NK-92 (cell line): ENCODE measurements around the gene PTBP3.
"Not testable (repeated sequence)": the region's sequence is repeated elsewhere in the genome, so short reads cannot be mapped to it uniquely, and the experiment has no call there.

Experiments
- DNase-seq: peaks from one replicate; lab custom pipeline; 2025; ENCODE audit not compliant: unreplicated experiment; lab: John Stamatoyannopoulos, UW

Gene PTBP3

DNA sequence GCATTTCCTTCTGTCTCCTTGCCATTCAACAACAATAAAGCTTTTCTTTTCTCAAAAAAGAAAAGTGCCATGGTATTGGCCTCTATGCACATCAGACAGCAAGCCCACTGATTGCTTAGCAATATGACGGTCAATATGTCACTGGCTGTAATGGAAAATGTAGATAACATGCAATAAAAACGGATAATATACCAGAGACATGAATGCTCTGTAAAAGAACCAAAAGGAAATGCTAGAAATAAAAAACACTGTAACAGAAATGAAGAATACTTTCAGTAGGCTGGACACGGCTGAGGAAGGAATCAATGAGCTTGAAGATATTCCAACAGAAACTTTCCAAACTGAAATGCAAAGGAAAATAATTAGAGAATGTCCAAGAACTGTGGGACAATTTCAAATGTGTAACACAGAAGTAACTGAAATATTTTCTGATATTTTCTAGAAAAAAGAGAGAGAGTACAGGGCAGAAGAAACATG is 10.0 kb downstream of the PTBP3 start:
- DNase-seq, result no peak

DNA sequence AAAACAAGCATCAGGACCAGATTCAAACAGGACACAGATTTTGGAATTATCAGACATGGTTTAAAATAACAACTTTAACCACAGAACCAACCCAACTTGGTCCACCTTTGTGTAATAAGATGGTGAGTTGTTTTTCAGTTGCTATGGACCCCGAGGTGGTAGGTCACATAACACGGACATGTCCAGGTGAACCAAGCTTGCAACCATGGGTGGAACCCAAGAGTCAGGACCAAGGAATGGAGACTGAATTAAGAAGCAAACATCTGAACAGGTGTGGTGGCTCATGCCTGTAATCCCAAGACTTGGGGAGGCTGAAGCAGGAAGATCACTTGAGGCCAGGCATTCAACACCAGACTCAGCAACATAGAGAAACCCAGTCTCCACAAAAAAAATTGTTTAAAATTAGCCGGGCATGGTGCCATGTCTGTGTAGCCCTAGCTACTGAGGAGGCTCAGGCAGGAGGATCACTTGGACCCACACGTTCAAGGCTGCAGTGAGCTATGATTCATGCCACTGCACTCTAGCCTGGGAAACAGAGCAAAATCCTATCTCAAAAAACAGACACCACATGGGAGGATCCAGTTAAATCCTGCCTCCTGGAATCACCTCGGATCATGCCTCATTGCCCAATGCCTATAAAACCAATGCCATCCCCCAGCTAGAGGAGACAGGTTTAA is 10.6 kb downstream of the PTBP3 start:
- no peak for DNase-seq

DNA sequence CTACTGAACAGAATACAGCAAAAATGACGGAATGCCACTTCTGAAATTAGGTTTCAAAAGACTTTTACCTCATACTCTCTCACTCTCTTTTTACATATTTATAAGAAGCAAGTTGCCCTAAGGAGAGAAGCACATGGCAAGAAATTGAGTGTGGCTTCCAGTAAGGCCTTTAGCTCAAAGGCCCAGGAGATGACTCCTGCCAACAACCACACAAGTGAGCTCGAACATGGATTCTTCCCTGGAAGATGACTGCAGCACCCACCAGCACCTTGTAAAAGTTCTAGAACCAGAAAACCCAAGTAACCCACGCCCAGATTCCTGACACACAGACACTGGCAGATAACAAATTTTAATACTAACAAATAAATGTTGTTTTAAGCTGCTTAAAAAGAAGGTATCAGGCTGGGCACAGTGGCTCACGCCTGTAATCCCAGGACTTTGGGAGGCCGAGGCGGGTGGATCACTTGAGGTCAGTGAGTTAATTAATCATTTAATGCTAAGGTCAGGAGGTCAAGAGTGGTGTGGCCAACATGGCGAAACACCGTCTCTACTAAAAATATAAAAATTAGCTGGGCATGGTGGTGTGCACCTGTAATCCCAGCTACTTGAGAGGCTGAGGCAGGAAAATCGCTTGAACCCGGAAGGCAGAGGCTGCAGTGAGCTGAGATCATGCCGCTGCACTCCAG is 17.0 kb downstream of the PTBP3 start:
- no peak for DNase-seq

DNA sequence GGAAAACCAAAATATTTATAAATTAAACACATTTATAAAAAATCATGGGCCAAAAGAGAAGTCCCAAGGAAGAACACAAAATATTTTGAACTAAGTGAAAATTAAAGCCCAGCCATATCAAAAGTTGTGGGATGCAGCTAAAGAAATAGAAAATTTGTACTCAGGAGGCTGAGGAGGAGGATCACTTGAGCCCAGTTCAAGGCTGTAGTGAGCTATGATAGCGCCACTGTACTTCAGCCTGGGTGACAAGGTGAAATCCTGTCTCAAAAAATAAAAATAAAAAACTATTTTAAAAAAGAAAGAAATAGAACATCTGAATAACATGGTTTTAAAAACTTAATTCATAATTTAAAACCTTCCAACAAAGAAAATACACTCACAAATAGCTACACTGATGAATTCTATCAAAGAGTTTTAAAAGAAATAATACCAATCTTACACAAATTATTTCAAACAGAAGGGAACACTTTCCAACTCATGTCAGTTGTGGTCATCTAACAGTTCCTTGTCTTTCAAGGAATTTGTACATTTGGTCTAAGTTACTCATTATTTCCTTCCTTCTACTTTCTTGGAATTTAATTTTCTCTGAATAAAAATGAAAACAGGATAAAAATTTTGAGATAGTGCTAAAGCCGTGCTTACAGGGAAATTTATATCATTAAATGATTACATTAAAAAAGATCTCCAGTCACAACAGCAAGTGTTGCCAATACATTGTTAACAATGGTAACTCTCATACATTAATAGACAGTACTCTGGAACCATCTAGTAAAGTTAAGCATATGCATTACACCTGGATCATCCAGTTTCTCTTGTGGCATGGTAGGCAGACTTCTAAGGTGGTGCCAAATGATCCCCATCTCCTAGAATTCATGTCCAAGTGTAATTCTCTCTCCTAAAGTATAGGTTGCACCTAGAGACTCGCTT is 17.8 kb downstream of the PTBP3 start:
- no peak for DNase-seq

DNA sequence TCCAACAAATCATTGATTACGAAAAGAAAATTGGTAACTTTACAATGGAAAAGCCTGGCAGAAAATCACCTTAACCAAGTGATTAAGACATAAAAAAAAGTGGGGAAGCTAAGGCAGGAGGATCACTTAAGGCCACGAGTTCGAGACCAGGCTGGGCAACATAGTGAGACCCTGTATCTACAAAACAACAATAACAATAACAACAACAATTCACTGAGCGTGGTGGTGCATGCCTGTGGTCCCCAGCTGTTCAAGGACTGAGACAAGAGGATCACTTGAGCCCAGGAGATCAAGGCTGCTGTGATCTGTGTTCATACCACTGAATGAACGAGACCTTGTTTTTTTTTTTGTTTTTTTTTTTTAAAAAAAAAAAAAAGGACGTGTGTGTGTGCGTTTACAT is 21.3 kb downstream of the PTBP3 start:
- no peak for DNase-seq

DNA sequence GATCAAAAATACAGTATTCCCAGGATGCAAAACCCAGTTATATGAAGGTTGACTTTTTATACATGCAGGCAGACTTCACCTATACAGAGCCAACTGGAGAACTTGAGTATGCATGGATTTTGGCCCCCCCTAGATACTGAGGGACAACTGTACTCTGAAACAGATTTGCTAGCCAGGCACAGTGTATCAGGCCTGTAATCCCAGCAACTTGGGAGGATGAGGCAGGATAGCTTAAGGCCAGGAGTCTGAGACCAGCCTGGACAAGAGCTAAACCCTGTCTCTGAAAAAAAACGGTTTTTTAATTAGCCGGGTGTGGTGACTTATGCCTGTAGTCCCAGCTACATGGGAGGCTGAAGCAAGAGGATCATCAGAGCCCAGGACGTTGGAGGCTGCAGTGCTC is 21.9 kb downstream of the PTBP3 start:
- DNase-seq, result no peak

DNA sequence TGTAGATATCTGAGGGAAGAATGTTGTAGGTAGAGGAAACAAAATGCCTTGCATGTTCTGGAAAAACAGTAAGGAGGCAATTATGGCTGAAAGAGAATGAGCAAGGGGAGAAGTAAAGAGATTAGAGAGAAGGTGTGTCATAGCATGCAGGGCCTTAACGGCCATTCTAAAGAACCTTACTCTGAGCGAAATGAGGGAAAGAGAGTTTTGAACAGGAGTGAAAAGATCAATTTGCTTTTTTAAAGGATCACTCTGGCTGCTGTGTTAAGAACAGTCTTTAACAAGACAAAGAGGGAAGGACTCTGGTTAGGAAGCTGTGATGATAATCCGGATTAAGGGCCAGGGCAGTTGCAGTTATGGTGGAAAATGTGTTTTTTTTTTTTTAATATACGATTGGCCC is 22.6 kb downstream of the PTBP3 start:
- no peak for DNase-seq

DNA sequence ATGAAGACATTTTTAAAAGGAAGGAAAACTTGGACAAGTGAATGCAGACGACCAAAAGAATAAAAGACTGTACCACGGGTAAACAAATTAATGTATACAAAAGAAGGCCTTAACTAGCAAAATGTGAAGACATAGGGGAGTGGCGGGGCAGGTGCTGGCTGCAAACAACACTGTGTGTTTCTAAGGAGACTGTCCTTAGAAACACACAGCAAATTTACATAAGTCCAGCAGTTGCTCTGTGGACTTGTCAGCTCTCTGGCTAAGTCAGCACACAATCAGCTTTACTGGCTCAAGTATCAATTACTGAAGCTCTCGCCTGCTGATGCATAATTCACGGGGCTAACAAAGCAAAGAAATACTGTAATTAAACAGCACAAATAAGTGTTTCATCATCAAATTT is 24.8 kb downstream of the PTBP3 start:
- no peak for DNase-seq

DNA sequence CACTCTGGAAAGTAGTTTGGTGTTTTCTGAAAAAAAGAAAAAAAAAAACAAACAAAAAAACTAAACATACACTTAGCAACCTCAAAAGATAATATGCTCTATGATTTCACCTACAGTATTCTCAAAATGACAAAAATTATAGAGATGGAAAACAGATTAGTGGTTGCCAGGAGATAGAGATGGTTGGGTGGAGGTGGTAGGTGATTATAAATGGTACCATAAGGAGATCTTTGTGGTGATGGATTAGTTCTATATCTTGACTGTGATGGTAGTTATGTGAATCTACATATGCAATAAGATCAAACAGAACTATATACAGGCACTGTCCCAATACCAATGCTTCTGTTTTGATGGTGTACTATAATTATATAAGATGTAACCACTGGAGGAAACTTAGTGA is 32.0 kb downstream of the PTBP3 start:
- no peak for DNase-seq

DNA sequence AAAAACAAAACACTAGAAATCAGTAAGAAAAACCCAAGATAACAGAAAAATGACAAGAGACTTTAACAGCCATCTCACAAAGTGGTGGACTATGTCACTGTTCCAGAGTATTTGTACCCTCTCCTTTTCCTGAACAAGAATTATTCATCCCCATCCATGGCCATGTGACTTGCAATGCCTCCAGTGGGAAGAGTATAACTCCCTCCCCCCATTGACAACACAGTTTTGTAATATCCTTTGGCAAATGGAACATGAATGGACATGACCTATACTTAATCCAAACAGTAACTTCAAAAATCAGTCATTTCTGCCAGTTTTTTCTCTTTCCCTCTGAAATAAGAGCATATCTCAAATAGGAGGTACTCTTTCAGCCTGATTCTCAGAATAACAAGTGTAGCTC is 33.9 kb downstream of the PTBP3 start:
- no peak for DNase-seq

DNA sequence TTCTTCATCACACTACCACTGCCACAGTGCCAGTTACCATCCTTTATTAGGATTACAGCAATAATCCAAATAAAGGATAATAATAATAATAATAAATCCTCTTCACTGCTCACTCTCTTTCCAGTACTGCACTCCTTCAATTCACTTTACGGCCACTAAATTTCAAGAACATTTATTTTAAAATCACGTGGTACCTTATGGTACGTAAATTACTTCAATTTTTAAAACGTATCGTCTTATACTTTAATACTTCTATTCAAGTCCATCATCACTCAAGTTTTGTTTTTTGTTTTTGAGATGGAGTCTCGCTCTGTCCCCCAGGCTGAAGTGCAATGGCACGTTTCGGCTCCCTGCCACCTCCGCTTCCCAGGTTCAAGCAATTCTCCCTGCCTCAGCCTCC is 36.5 kb downstream of the PTBP3 start:
- no peak for DNase-seq

DNA sequence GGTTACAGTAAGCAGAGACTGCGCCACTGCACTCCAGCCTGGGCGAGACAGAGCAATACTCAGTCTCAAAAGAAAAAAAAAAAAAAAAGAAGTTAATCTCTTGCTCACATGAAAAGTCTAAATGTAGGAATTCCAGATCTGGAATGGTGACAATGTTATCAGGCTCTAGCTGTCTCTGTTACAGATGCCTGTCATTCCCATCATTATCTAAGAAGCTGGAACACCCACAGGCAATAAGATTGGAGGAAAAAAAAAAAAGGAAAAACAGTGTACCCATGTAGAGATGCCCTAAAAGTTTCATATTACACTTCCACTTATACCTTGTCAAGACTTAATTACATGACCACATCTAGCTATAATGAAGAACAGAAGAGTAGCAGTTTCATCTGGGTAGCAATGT is 38.2 kb downstream of the PTBP3 start:
- DNase-seq, result no peak

DNA sequence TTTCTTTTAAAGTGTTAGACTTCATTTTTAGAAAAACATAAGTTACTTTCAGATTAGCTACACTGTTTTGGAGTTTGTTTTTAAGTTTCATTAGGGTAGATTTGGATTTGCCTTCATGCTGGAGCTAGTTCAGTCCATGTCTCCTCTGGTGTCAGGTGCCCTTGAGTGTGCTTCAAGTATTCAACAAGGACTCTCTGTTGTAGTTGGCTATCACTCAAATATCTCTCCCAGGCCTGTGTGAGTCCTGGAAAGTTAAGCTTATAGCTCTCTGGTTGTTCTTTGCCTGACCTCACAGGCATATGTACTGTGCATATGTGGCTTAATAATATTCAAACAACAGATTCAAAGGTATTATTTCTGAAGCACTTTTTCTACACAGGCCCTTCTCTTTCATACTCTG is 45.4 kb downstream of the PTBP3 start:
- DNase-seq, result no peak

DNA sequence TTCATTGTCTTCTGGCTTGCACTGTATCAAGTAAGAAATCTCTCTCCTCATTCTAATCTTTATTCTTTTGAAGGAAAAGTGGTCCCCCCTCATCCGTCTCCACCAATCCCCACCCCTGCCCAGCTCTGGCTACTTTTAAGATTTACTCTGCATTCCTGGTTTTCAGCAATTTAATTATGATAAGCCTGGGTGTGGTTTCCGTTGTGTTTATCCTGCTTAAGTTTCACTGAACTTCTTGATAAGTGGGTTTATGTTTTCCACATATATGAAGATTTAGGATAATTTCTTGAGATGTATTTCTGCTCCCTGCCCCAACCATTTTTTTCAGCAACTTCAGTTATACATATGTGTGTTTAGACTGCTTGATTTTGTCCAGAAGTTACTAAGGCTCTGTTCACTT is 46.5 kb downstream of the PTBP3 start:
- DNase-seq, result no peak

DNA sequence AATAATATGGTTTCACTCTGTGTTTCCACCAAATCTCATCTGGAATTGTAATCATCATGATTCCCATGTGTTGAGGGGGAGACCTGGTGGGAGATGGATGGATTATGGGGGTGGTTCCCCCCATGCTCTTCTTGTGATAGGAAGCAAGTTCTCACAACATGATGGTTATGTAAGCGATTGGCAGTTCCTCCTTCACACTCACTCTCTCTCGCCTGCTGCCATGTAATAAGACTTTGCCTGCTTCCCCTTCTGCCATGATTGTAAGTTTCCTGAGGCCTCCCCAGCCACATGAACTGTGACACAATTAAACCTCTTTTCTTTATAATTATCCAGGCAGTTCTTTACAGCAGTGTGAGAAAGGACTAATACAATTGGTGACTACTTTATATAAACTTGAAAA is 48.4 kb downstream of the PTBP3 start:
- no peak for DNase-seq

DNA sequence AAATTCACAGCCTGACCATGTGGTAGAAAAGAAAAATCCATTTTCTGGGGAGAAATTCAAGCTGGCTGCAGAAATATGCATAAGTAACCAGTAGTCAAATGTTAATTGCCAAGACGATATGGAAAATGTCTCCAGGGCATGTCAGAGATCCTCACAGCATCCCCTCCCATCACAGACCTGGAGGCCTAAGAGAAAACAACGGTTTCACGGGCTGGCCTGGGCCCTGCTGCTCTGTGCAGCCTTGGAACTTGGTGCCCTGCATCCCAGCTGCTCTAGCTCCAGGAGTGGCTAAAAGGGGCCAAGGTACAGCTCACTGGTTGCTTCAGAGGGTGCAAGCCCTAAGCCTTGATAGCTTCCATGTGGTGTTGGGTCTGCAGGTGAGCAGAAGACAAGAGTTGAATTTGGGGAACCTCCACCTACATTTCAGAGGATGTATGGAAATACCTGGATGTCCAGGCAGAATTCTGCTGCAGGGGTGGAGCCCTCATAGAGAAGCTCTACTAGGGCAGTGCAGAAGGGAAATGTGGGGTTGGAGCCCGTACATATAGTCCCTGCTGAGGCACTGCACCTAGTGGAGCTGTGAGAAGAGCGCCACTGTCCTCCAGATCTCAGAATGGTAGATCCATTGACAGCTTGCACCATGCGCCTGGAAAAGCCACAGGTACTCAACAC is 49.7 kb downstream of the PTBP3 start:
- no peak for DNase-seq

DNA sequence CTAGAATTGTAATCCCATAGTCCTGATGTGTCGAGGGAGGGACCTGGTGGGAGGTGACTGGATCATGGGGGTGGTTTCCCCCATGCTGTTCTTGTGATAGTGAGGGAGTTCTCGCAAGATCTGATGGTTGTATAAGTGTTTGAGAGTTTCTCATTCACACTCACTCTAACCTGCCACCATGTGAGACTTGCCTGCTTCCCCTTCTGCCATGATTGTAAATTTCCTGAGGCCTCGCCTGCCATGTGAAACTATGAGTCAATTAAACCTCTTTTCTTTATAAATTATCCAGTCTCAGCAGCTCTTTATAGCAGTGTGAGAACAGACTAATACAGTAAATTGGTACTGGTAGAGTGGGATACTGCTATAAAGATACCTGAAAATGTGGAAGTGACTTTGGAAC is 50.6 kb downstream of the PTBP3 start:
- DNase-seq, result not testable (repeated sequence)

DNA sequence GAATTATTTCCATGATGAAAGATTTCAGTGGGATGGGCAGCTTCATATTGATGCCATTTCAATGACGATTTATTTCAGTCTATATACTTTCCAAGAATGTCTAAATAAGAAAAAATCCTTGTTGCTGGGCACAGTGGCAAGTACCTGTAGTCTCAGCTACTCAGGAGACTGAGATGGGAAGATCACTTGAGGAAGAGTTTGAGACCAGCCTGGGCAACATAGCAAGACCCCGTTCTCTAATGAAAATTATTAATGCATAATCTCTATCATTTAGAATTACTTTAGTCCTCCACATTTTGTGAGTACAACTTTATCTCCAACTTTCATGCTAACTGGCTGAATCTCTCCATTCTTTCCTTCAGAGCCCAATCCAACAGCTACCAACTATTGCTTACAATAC is 52.5 kb downstream of the PTBP3 start:
- no peak for DNase-seq

DNA sequence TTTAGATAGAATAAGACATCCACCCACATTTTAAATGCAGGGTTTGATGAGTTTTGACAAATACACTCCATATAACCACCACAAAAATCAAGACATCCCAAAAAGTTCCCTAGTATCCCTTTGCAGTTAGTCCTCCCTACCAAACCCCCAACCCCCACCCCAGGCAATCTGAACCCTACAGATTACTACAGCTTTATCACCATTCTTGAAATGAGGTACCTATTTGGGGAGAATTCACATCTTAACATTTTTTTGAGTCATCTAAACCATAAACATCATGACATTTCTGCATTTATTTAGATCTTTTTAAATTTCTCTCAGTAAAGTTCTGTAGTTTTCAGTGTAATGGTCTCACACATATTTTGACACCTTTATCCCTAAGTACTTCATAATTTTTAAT is 53.9 kb downstream of the PTBP3 start:
- DNase-seq, result no peak

DNA sequence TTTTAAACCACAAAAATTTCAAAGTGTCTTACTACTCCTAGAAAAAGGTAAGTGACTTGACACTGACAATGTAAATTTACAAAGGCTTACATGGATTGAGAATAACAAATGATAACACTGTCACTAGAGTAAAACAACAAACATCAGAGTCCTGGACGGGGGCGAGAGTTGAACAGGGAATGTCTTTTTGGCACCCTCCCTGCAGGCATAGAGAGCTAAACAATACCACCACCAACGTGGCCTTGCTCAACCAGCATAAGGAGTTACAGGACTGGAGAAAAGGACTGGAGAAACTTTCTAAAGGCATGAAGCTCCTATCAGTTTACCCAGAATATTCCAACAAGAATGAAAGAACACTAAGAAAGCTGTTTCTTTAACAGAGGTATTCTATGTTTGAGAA is 55.3 kb downstream of the PTBP3 start:
- no peak for DNase-seq

DNA sequence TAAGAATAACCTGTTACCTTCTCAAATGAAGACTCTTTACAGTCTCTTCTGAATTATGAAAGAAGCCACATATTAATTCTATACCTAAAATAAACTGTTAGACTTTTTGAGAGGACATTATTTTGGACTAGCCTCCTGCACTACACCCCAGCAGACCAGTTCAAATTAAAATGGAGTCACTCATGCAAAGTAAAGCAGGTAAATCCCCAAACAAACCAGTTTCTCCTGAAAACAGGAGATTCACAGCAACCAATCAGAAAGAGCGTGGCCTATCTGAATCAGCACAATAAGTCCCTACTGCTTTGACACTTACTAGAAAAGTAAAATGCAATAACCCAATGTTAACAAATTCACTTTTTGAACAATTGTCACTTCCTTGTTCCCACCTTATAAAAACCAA is 58.8 kb downstream of the PTBP3 start:
- DNase-seq, result no peak
